PC-3 (cell line): Measurements from ENCODE around the gene CLIC4. TPM values are rescaled to one million over a fixed set of nuclear protein-coding genes. Genes with fewer than 3 reads are reported as not detected.

Experiments
- ATAC-seq: fragments of 200-7000 bp; cut with Tn5 transposase; 2 replicates; pipeline ENCODE4 v1.9.1; 2020; ENCODE audit warnings: mild to moderate bottlenecking, moderate library complexity
- BruUV-seq: library from RNA; stranded (reverse); fragments of 400-500 nt; replicated peaks from 2 replicates; lab custom pipeline; 2021; lab: Mats Ljungman, UMichigan
- CTCF ChIA-PET: fragments of 300-600 bp; sonication (Branson Sonifier 250); formaldehyde crosslinking; loops from one replicate; lab custom pipeline; 2022; ENCODE audit warnings: antibody characterized with exemption; lab: Charles Lee
- POLR2A ChIA-PET: fragments of 300-600 bp; sonication (Branson Sonifier 250); formaldehyde crosslinking; loops from one replicate; lab custom pipeline; 2022; ENCODE audit warnings: antibody characterized with exemption; ENCODE audit not compliant: unreplicated experiment; lab: Charles Lee
- DNase-seq: peaks from one replicate; pipeline ENCODE4 v3.0.0-alpha.2; 2015
- H2AFZ ChIP-seq: fragments of 300-600 bp; sonication (generic); 2 replicates; pipeline ENCODE4 v1.6.0; 2016; ENCODE audit warnings: antibody characterized with exemption, low read length
- H3F3A ChIP-seq: fragments of 300-600 bp; sonication (generic); one replicate; pipeline ENCODE4 v1.6.0; 2017; ENCODE audit warnings: antibody characterized with exemption, low read length, control low read depth, mild to moderate bottlenecking; ENCODE audit not compliant: unreplicated experiment
- H3K27ac ChIP-seq: fragments of 300-600 bp; sonication (generic); 2 replicates; pipeline ENCODE4 v1.5.1; 2016; ENCODE audit warnings: mild to moderate bottlenecking, low read length
- H3K27me3 ChIP-seq: fragments of 300-600 bp; sonication (generic); 2 replicates; pipeline ENCODE4 v1.6.1; 2016; ENCODE audit warnings: low read length, mixed read lengths
- H3K36me3 ChIP-seq: fragments of 300-600 bp; sonication (generic); 2 replicates; pipeline ENCODE4 v1.6.1; 2016; ENCODE audit warnings: low read depth, mixed run types, low read length, mixed read lengths
- H3K4me1 ChIP-seq: fragments of 300-600 bp; sonication (generic); 2 replicates; pipeline ENCODE4 v1.5.1; 2016; ENCODE audit warnings: low read length; ENCODE audit not compliant: insufficient read depth
- H3K4me2 ChIP-seq: fragments of 300-600 bp; sonication (generic); 2 replicates; pipeline ENCODE4 v1.6.0; 2016; ENCODE audit warnings: low read length
- H3K4me3 ChIP-seq: fragments of 300-600 bp; sonication (generic); 2 replicates; pipeline ENCODE4 v1.5.1; 2016; ENCODE audit warnings: mild to moderate bottlenecking, low read length, mixed read lengths
- H3K79me2 ChIP-seq: fragments of 300-600 bp; sonication (generic); 2 replicates; pipeline ENCODE4 v1.6.1; 2017; ENCODE audit warnings: low read length, mixed read lengths
- H3K9ac ChIP-seq: fragments of 300-600 bp; sonication (generic); 2 replicates; pipeline ENCODE4 v1.6.0; 2016; ENCODE audit warnings: mild to moderate bottlenecking, low read length
- H3K9me2 ChIP-seq: fragments of 300-600 bp; sonication (generic); replicated peaks from 2 replicates; pipeline ENCODE4 v1.6.1; 2016; ENCODE audit warnings: mixed run types, low read length, mixed read lengths
- H3K9me3 ChIP-seq: fragments of 300-600 bp; sonication (generic); 2 replicates; pipeline ENCODE4 v1.6.1; 2016; ENCODE audit warnings: low read length, mixed read lengths
- H4K20me1 ChIP-seq: fragments of 300-600 bp; sonication (generic); 2 replicates; pipeline ENCODE4 v1.6.1; 2016; ENCODE audit warnings: low read length, mixed read lengths
- CTCF ChIP-seq: fragments of 300-600 bp; sonication (generic); conservative IDR thresholded peaks from 2 replicates; pipeline ENCODE4 v1.5.1; 2017; ENCODE audit warnings: antibody characterized with exemption, low read depth, mild to moderate bottlenecking, low read length
- EZH2 ChIP-seq: fragments of 300-600 bp; sonication (generic); IDR thresholded peaks from one replicate; pipeline ENCODE4 v1.6.1; 2017; ENCODE audit warnings: antibody characterized with exemption, mild to moderate bottlenecking, low read length; ENCODE audit not compliant: unreplicated experiment
- EZH2phosphoT487 ChIP-seq: fragments of 300-600 bp; sonication (generic); IDR thresholded peaks from 2 replicates; pipeline ENCODE4 v1.6.1; 2018; ENCODE audit warnings: mild to moderate bottlenecking, antibody characterized with exemption, low read length, borderline replicate concordance
- intact Hi-C: fragments of 100-400 bp; cut with micrococcal nuclease; formaldehyde crosslinking; loops from 2 replicates; pipeline ENCODE4 v1.9.0; 2023
- total RNA-seq: library from RNA; depleted of rRNA; stranded (reverse); fragments of >200 nt; gene quantifications from 2 replicates; pipeline ENCODE4 v1.2.3, GENCODE V29; 2014

Gene CLIC4
- total RNA-seq, 1 experiment from 2014 or later: 57.6 TPM

- ChIA-PET POLR2A (no interaction called here), CTCF (no interaction called here)
- Histone ChIP-seq H3K9me2 (no peaks in the 10 kb centered on the region), H3K27me3 (no peaks in the 10 kb centered on the region), H3K9ac (no peak overlapping the region), H3K9me3 (no peaks in the 10 kb centered on the region), H4K20me1 (0 out of 2 replicates have a peak, but pooled peaks cover 9% of the 10 kb centered on the region), H3K4me1 (no peaks in the 10 kb centered on the region), H3K36me3 (no peaks in the 10 kb centered on the region), H3K4me2 (no peak overlapping the region), H3K27ac (no peak overlapping the region), H3F3A (no peaks in the 10 kb centered on the region), H3K79me2 (peaks cover 76% of the 10 kb centered on the region), H2AFZ (no peak overlapping the region), H3K4me3 (no peak overlapping the region)
- DNase-seq: no peak
- BruUV-seq: no TSS peak
- ATAC-seq: no peak
- TF ChIP-seq CTCF (no peak), EZH2phosphoT487 (no peak), EZH2 (no peak)
- intact Hi-C loops: no loop called here
These were observed 18.4 kb downstream of the CLIC4 start for GRCh38 chr1:24763671-24764070.

- H3K4me2 ChIP-seq: no peak overlapping the region
- H3K79me2 ChIP-seq: peaks cover 69% of the 10 kb centered on the region
- DNase-seq (no peak), ATAC-seq (no peak)
- no peaks in the 10 kb centered on the region for H3K9me3 ChIP-seq
- H3K27ac ChIP-seq: no peak overlapping the region
- TF ChIP-seq EZH2: no peak
- no peak for TF ChIP-seq EZH2phosphoT487
- no peak for TF ChIP-seq CTCF
- no peaks in the 10 kb centered on the region for H3K27me3 ChIP-seq
- no peaks in the 10 kb centered on the region for H3K9me2 ChIP-seq
- intact Hi-C loops: no loop called here
- ChIA-PET CTCF (no interaction called here), POLR2A (no interaction called here)
- no TSS peak for BruUV-seq
- no peak overlapping the region for H3K4me3 ChIP-seq
- H3K9ac ChIP-seq: no peak overlapping the region
- H4K20me1 ChIP-seq: 0 out of 2 replicates have a peak, but pooled peaks cover 2% of the 10 kb centered on the region
- H2AFZ ChIP-seq: no peak overlapping the region
- H3K36me3 ChIP-seq: no peaks in the 10 kb centered on the region
- H3F3A ChIP-seq: no peaks in the 10 kb centered on the region
- H3K4me1 ChIP-seq: 0 out of 2 replicates have a peak, but pooled peaks cover under 1% of the 10 kb centered on the region
These were observed 19.2 kb downstream of the CLIC4 start for GRCh38 chr1:24764439-24764838.

- Histone ChIP-seq H3K27ac (no peak overlapping the region), H3K9me2 (no peaks in the 10 kb centered on the region), H2AFZ (no peak overlapping the region), H3K79me2 (peaks cover 64% of the 10 kb centered on the region), H3F3A (no peaks in the 10 kb centered on the region), H3K9me3 (no peaks in the 10 kb centered on the region), H3K4me1 (peaks cover 5% of the 10 kb centered on the region), H3K9ac (no peak overlapping the region), H3K27me3 (no peaks in the 10 kb centered on the region), H3K4me2 (no peak overlapping the region), H3K36me3 (no peaks in the 10 kb centered on the region), H4K20me1 (no peaks in the 10 kb centered on the region), H3K4me3 (no peak overlapping the region)
- intact Hi-C loops: no loop called here
- ChIA-PET POLR2A (no interaction called here), CTCF (no interaction called here)
- TF ChIP-seq EZH2phosphoT487 (no peak), CTCF (no peak), EZH2 (no peak)
- ATAC-seq (no peak), DNase-seq (no peak)
- BruUV-seq: no TSS peak
These were observed 19.6 kb downstream of the CLIC4 start for GRCh38 chr1:24764848-24765247.
